NCI-H1048 (cell line): Measurements from ENCODE around the gene HIP1R.
"Not testable (repeated sequence)": the region's sequence is repeated elsewhere in the genome, so short reads cannot be mapped to it uniquely, and the experiment has no call there.

Source experiments
- DNase-seq: peaks from one replicate; lab custom pipeline; 2025; lab: John Stamatoyannopoulos, UW

HIP1R gene

DNA sequence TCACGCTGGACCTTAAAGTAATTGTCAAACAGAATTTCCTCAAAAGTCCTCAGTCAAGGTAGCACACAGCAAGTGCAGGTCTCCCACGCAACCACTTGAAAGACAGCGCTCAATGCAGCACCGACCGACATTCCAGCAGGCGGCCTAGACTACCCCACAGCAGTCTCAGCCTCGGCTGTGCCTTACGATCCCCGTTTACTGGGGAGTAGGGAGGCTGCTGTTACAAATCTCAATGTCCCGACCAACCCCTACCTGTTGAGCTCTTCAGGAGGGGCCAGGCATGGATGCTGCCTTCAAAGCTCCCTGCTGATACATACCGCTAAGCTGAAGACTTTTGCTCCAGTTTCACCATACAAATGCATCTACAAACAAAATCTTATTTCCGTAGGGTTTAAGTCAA, 38.8 kb downstream of the HIP1R start:
- DNase-seq = no peak

DNA sequence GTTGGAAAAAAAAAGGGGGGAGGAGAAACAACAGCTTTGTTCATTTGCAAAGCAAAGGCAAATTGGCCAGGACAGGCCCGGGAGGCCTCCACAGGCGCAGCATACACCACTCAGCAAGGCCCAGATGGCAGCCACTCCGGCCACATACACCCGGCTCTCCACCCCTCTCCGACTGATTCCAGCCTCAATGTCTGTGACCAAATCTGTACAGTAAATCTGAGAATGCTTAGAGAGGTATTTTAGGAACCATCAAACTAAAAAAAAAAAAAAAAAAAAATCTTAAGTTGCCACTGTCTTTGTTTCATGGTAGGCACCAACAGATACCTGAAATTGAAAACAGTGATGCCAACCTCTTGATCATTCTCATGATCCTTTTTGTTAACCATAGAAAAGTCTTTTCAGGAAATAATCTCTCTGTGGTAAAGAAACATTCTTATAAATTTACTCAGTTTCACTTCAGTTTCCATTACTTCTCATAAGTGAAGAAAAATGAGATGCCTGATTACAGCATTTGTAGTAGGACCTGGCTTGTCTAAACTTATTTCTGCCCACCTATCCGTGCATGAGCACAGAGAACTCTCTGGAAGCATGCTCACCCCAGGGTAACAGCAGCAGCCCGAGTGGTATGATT, 40.4 kb downstream of the HIP1R start:
- DNase-seq = no peak

DNA sequence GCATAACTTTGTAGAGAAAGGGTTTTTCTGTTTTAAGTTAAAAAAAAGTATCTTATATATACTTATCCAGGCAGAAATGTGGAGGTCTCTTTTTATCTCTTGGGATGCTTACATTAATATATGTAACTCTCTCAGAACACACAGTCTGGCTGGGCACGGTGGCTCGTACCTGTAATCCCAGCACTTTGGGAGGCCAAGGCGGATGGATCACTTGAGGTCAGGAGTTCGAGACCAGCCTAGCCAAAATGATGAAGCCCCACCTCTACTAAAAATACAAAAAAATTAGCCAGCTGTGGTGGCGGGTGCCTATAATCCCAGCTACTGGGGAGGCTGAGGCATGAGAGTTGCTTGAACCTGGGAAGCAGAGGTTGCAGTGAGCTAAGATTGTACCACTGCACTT, 41.0 kb downstream of the HIP1R start:
- DNase-seq = not testable (repeated sequence)

DNA sequence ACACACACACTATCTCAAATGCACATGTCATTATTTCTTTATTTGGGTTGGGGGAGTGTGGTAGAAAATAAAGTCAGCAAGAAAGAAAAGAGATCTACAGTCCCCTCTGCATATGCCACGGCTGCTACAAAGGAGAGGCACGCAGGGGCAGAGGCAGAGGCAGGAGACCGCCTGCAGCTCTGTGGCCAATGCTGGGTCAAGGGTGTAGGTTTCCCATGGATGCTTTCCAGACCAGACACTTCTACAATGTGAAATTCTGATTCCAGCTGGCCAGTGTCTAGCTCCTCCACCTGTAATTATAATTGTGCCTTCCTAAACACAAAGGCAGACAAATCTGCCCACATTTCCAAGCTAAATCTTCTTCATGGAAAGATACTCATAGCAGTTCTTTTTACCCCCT, 41.5 kb downstream of the HIP1R start:
- DNase-seq = no peak

DNA sequence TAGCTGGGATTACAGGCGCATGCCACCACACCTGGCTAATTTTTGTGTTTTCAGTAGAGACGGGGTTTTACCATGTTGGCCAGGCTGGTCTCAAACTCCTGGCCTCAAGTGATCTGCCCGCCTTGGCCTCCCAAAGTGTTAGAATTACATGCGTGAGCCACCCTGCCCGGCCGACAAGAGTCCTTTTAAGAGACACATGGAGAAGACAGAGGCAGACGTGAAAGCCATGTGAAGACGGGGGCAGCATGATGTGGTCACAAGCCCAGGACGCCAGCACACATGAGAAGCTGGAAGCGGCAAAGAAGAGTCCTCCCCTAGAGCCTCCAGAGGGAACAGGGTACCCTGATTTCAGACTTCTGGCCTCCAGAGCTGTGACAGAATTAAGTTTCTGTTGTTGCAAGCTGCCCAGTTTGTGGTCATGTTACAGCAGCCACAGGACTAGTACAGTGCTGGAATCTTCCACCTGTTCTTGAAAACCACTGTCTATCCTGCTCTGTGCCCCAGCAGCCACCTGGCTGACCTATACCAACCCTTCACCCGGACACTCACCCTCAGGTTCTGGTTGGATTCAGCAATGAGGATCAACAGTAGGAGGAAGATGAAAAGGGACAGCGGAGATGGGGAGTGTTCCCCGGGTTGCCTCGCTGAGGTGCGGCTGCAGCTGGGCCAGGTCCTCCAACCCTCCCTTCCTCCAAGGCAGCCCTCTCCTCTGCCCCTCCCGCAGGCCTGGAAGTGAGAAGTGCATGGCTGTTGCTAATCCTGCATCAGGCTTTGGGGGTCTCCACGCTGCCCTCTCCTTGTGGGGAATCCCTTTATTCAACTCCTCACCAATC, 43.7 kb downstream of the HIP1R start:
- DNase-seq = no peak

DNA sequence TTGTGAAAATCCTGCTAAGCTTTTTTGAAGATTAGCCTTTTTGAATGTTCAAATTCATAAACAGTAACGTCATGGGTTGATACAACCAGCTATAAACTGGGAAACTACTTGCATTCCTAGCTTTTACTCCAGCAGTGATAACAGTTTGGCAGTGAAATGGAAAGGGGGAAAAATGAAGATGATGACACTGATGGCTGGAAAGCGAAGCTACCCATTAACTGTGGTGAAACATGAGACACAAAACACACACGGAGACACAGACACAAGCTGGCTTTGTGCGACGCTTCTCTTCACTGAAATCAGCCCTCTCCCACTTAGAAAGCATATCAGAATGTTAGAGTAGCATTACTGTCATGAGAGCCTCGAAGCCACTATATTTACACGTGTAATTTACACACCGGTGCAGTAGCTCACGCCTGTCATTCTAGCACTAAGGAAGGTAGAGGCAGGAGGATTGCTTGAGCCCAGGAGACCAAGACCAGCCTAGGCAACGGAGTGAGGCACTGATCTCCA, 45.0 kb downstream of the HIP1R start:
- DNase-seq = no peak

DNA sequence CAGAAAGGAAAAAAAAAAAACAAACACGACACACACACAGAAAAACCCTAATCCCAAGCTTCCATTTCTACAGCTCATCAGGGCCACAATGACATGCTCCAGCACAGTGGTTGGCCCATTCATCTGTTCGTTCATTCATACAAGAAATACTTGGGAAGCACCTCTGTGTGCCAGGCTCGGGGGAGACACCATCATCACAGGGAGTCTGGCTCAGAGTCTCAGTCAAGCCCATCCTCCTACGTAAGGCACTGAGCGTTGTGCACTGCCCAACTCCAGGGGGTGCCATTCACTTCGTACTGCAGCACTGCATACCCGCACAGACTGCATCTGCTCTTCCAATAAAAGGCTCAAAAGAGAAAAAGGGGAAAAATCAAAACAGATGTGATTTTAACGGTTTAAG, 45.4 kb downstream of the HIP1R start:
- DNase-seq = no peak

DNA sequence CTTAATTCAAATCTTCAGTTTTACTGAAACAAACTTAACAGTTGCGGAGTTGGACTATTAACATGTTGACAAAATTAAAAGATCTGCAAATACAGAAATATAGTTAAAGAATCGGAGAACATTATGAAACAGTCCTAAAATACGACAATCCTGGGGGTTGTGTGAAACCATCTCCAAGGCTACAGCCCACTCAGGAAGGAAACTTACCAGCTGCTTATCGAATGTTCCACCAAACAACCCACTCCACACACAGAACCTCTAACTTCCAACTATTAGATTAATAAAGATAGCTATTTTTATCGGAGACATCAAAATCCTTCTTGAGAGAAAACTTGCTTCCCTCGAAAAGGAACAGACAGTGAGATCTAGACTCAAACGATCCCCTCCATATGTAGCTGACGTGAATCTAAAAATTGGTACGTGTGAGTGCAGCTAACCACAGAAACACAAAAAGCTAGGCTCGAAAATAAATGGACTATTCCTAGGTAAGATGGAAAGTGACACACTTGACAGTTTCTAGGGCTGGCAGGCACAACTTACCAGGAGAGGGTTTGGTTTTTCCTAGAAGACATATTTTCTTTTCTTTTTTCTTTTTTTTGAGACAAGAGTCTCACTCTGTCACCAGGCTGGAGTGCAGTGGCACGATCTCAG, 47.8 kb downstream of the HIP1R start:
- no peak for DNase-seq

DNA sequence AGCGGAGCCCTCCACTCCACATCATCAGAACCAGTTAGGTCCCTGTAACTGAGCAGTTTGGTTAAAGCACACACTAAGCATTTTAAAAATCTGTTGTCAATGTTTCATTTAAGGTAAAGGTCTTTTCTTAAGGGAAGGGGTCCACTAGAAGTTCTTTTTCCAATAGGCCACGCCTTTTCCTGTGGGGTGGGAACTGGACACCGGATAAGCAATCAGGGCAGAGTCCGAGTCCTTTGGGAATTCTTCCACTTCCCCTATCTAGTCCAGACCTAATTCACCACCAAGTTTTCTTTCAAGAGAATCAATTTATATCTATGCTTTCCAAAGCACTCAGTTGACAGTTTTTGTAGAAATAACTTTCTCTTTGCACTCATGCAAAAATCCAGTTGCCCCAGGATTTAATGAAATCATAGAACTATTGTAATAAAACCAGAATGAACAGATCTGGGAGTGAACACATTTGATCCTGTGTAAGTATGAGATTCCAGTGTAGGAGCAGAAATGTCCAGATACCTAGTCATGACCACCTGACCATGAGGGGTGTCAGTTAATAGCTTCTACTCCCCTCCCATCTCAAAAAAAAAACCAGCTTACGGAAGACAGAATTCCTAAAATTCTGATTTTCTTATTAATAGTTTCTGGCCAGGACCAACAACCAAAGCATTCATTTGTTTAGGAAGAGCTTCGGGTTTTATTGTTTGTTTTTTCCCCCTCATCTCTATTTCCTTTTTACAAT, 49.0 kb downstream of the HIP1R start:
- DNase-seq = no peak

DNA sequence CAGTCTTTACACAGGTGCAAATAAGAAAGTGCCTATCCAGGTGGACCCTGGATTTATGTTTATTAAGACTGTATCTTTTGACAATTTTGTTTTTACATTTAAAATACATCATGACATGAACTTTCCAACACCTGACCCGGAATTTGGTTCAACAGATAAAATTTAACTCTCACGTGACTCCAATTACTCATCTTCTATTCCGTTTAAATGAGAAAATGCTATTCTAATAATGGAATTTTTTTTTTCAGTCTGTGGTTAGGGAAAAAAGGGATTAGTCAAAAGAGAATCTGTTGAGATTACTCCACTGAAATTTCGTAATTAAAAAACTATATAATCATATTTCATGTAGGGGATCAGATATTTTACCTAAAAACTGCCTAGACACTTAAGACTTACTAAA, 49.6 kb downstream of the HIP1R start:
- DNase-seq = no peak

DNA sequence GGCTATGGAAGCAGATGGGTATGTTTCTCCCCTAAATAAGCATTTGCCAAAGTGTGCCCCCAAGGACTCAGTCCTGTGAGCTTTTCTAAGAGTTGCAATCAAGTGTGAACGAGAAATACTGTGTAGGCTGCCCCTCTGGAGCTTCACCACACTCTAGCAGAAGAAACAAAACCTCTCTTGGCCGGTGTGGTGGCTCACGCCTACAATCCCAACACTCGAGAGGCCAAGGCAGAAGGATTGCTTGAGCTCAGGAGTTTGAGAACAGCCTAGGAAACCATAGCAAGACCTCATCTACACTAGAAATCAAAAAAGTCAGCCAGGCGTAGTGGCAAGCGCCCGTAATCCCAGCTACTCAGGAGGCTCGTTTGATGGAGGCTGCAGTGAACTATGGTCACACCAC, 50.9 kb downstream of the HIP1R start:
- no peak for DNase-seq

DNA sequence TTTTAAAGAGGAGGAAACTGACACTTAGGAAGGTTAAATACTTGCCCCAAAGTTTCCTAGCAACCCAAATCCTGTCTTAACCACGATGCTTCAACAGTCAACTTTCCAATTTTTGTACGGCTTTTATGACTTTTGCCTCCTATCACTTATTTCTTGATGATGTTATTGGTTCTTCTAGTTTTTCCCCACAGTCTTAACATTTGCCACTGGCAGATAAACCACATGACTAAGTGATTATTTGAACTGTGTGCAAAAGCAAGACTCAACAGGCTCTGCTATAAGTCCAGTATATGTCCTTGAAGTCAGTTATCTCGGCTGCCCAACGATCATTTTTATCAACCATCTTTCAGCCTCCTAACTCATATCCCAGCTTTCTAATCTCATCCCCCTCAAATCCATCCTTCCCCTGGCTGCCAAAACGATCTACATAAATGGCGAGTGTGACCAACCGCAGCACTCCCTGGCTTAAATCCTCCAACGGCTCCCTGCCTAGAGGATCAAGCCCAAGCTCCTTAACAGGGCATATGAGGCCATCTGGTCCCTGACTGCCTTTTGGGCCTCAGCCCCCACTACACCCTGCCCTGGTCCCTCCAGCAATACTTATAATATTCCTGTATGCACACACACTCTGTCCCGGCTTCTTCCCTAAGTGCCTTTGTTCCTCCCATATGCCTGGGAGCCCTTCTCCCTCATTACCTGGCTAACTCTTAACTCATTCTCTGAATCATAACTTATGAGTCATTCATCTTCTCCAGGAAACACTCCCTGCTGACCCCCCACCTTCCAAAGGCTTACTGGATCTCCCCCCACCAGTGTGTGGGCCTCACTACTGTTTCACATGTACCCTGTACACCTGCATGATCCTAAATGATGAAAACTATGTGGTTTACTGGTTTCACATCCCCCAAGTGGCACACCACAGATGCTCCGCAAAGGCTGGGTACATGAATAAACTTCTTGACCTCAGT, 51.9 kb downstream of the HIP1R start:
- no peak for DNase-seq

DNA sequence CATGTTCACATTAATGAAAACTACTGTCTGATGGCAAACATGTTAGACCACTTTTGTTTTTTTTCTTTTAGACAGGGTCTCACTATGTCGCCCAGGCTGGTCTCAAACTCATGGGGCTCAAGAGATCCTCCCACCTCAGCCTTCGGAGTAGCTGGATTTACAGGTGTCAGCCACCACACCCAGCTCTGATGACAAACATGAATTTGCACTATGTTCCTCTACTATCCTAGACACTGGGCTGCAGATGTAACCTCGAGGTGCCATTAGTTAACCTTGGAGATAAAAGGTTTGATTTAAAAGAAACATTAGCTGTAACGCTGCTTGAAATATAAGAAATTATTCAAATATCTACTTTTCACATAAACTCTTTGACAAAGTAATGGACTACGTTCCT, 52.6 kb downstream of the HIP1R start:
- no peak for DNase-seq

DNA sequence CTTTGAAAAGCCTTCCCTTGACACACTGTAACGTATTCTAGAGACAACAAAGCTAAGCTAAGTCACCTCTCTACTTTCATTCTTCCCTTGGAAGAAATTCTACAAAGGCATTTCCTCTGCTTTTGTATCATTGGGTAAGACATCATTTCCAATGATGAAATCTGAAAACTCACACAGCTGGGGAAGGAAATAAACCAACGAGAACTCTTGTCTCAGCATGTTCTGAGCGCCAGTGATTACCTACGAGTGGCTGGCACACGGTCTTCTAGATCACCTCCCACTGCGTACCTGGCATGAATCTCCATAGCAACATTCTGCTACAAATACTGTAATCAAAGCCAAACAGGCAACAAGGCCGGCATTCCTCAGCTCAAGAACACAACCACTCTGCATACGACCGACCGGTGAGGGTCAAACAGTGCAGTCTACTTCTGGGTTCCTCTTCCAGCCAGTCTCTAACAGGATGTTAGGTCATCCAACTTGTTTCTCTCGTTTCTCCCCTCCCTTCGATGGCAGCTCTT, 53.0 kb downstream of the HIP1R start:
- peak; percentile 18 for DNase-seq

DNA sequence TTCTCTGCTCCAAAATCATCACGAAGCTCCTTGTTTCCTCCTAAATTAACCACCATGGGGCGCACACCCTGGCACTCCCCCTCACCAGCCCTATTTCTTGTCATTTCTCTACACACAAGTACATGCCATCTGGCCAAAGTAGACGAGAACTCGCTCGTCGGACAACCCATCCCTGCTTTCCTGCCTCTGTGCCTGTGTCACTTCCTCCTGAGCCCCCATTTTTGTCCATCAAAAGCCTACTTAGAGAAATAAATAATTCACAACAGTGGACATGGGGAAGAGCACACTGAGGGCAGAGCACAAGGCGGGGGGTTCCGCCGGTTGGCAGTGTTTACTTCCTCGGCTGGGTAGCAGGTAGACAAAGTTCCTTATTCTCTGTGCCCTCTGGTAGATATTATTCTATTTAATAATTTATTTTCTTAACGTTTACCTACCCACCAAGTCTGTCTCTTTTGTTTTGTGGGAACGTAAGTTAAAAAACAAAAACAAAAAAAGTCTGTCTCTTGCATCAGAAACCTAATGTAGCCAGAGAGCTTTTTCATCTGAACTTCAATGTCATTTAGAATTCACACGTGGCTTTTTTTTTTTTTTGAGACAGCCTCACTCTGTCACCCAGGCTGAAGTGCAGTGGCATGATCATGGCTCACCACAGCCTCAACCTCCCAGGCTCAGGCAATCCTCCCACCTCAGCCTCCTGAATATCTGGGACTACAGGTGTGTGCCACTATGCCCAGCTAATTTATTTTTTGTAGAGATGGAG, 54.7 kb downstream of the HIP1R start:
- DNase-seq = no peak

DNA sequence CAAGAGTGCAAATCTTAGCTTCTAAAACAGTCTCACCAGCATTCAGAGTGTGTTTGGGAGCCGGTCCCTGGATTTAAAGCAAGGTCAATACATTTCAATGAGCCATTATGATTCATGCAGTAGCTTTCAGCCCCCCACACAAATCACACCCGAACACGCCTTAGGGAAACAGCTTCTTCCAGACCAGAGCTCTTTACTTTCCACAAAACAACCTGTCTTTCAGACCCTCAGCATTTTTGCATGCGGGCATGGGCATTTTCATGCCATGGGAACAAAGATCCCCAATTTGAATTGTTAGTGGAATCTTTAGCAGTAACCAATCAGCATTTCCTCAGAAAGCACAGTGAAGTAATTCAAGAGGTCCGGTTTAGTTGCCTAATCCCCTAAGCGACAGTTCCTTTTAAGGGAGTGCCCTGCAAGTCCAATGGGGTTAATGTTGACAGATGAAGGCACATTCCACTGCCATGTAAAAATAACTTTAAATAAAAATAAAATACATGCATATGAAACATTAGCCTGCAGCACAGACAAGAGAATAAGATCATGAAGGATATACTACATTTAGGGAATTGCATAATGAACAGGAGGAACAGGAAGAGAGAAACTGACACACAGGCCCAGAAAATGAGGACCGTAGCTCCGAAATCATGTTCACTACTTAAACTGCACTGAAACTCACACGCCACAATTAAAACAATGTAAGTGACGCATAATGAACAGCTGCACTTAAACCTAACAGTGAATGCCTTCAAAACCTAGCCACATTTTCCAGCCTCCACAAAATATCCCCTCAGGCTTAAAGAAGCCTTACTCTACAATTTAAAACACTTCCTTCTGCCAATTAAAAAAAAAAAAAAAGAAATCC, 56.6 kb downstream of the HIP1R start:
- DNase-seq = peak; percentile 52

DNA sequence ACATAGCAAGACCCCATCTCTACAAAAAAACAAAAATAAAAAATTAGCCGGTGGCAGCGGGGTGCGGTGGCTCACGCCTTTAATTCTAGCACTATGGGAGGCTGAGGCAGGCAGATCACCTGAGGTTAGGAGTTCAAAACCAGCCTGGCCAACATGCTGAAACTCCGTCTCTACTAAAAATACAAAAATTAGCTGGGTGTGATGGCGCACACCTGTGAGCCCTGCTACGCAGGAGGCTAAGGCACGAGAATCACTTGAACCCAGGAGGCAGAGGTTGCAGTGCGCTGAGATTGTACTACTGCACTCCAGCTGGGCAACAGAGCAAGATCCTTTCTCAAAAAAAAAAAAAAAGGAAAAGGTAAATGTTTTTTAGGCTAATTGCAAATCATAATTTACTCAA, 57.5 kb downstream of the HIP1R start:
- DNase-seq = not testable (repeated sequence)

DNA sequence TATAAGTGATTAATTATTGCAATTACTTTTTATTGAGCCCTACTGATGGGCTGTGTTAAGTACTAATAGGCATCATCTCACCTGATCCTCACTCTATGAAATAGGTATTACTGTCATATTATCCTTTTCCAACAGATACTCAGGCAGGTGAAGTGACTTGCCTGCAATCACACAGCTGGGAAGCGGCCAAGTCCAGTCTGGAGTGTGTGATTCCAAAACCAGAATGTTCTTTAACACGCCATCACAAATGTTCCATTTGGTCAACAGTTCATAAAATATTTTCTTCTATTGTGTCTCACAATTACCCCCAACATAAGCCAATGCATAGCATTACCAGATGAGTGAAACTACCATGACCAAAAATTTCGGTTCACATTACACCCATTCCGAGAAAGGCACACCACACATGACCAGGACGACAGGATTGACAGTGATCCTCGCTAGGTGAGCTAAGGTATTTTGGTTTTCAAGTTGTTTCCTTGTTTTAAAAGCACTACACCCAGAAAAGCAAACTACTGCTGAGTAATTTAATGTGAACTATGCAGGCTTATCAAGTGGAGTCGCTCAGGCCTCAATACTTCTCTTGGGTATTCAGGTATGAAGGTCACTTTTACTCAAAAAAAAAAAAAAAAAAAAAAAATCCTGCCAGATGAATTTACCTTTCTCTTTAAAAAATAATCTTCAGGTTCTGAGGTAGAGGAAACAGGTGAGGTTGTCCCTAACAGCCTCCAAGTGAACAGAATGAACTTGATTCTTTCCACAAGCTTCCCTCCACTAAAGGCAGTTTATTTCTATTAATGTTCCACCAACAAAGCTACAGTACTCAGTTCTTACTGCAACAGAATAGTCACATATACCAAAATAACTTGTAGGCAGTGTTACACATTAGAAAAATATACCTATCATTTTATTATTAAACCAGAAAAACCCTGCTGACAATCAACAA, 58.2 kb downstream of the HIP1R start:
- no peak for DNase-seq
